ENCODE results near the gene CPEB3.
"Not testable (repeated sequence)": the region's sequence is repeated elsewhere in the genome, so short reads cannot be mapped to it uniquely, and the experiment has no call there.

Gene CPEB3

DNA sequence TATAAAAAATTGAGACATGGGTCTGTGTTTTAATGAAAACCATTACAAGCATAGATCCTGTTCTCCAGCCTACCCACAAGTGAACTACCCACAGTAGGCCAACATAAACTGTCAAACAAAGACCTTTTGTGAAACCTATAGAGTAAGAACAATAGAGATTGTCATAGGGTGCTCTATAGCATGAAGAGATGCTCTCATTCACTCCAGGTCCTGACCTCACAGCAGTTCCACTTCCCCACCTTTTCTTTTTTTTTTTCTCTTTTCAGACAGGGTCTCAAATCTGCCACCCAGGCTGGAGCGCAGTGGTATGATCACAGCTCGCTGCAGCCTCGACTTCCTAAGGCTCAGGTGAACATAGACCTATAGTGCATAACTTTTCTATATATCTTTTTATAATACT, 72.3 kb downstream of the CPEB3 start:
- no peak for DNase-seq (ENCODE audit: low read depth in 2 of 2)
- no peak overlapping the region for H3K4me3 ChIP-seq (replicated peaks in 1 of 2; ENCODE audit: low read depth in 2 of 2, low read length in 2 of 2)
- TF ChIP-seq, protein P1, sequence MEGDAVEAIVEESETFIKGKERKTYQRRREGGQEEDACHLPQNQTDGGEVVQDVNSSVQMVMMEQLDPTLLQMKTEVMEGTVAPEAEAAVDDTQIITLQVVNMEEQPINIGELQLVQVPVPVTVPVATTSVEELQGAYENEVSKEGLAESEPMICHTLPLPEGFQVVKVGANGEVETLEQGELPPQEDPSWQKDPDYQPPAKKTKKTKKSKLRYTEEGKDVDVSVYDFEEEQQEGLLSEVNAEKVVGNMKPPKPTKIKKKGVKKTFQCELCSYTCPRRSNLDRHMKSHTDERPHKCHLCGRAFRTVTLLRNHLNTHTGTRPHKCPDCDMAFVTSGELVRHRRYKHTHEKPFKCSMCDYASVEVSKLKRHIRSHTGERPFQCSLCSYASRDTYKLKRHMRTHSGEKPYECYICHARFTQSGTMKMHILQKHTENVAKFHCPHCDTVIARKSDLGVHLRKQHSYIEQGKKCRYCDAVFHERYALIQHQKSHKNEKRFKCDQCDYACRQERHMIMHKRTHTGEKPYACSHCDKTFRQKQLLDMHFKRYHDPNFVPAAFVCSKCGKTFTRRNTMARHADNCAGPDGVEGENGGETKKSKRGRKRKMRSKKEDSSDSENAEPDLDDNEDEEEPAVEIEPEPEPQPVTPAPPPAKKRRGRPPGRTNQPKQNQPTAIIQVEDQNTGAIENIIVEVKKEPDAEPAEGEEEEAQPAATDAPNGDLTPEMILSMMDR (IDR thresholded peaks at IDR 0.05; ENCODE audit: low read depth, low read length), result no peak

DNA sequence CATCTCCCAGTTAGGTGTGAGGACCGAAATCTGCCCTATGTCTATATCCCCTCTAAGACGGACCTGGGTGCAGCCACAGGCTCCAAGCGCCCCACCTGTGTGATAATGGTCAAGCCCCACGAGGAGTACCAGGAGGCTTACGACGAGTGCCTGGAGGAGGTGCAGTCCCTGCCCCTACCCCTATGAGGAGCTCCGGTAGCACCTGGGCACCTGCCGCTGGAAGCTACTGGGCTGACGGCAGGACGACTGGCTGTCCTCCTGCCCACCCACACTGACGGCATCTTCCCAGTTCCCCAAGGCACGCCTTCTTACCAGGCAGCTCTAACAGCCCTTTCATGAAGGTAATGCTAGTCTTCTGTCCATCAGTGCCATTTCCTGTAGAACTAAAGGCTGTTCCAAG, 74.3 kb downstream of the CPEB3 start:
- H3K4me3 ChIP-seq (replicated peaks in 1 of 2; ENCODE audit: low read depth in 2 of 2, low read length in 2 of 2); DNase-seq (ENCODE audit: low read depth in 2 of 2): not testable (repeated sequence)

DNA sequence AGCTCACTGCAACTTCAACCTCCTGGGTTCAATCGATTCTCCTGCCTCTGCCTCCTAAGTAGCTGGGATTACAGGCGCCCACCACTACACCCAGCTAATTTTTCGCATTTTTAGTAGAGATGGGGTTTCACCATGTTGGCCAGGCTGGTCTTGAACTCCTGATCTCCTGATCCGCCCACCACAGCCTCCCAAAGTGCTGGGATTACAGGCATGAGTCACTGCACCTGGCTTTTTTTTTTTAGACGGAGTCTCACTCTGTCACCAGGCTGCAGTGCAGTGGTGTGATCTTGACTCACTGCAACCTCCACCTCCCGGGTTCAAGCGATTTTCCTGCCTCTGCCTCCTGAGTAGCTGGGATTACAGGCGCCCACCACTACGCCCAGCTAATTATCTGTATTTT, 75.7 kb downstream of the CPEB3 start:
- H3K4me3 ChIP-seq (replicated peaks in 1 of 2; ENCODE audit: low read depth in 2 of 2, low read length in 2 of 2); DNase-seq (ENCODE audit: low read depth in 2 of 2): not testable (repeated sequence)

DNA sequence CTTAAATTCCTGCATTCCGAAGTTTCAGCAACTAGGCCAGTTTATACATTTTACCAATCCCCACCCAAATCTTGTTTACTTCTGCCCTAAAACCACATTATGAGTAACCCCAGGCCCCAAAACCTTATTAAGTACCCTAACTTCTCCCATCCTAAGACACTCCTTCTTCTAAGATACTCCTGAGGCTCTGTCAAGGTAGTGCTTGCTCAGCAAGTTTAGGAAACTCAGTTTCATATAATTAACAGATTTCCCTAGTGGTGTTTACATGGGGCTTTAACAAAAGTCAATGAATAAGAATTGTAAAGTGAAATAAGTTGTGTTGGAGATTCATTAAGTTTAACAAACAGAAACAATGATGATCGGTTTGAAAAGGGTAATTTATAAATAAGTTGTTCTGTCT, 77.8 kb downstream of the CPEB3 start:
- H3K4me3 ChIP-seq (replicated peaks in 1 of 2; ENCODE audit: low read depth in 2 of 2, low read length in 2 of 2), result no peak overlapping the region
- no peak for DNase-seq (ENCODE audit: low read depth in 2 of 2)
- TF ChIP-seq, protein P1 (IDR thresholded peaks at IDR 0.05; ENCODE audit: low read depth, low read length), result no peak

DNA sequence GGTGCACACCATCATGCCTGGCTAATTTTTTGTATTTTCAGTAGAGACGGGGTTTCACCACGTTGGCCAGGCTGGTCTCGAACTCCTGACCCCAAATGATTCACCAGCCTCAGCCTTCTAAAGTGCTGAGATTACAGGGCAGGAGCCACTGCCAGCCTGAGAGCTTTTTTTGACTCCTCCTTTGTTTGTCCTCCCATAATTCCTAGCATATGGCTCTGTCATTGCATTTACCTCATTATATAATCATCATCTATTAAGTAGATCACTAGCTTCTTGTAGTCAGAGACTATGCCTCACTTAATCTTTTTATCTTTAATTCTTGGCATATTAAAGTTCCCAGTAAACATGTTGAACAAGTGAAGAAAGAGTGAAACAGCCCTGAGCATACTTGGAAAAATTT, 82.1 kb downstream of the CPEB3 start:
- H3K4me3 ChIP-seq (replicated peaks in 1 of 2; ENCODE audit: low read depth in 2 of 2, low read length in 2 of 2), result no peak overlapping the region
- TF ChIP-seq, protein P1 (IDR thresholded peaks at IDR 0.05; ENCODE audit: low read depth, low read length), result no peak
- DNase-seq (ENCODE audit: low read depth in 2 of 2), result peak; percentile 25 to 49

DNA sequence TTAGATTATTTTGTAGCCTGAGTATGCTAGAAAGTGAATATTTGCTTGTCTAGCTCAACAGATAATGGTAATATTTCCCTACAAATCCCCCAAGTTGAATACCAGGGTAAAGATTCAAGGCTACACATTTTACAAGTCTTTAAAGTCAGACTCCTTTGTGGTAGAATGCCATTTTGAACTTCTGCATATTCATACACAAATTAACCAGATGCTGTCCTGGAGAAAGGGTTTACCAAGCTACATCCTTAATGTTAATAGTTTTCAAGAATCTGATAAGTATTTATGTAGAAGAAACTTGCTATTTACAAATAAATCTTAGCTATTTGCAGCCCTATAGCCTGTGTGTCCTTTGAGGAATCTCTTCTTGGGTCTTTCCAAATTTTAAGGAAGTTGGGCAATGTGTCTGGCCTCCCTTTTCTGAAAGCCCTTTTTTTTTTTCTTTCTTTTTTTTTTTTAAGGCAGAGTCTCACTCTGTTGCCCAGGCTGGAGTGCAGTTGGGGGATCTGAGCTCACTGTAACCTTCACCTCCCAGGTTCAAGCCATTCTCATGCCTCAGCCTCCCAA, 82.6 kb downstream of the CPEB3 start:
- TF ChIP-seq, protein P1 (IDR thresholded peaks at IDR 0.05; ENCODE audit: low read depth, low read length), result no peak
- peak; percentile 16 to 23 for DNase-seq (ENCODE audit: low read depth in 2 of 2)
- no peak overlapping the region for H3K4me3 ChIP-seq (replicated peaks in 1 of 2; ENCODE audit: low read depth in 2 of 2, low read length in 2 of 2)

DNA sequence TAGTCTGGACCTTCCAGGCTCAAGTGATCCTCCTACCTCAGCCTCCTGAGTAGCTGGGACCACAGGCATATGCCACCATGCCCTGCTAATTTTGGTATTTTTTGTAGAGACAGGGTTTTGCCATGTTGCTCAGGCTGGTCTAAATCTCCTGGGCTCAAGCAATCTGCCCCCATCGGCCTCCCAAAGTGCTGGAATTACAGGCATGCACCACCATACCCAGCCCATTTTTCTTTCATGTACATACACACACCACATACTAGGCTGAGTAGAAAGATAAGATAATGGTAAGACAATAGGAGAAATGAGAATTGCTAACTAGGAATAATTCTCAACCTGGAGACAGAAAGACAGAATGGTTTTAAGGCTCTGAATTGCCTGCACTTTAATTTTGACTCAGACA, 83.8 kb downstream of the CPEB3 start:
- no peak overlapping the region for H3K4me3 ChIP-seq (replicated peaks in 1 of 2; ENCODE audit: low read depth in 2 of 2, low read length in 2 of 2)
- TF ChIP-seq, protein P1 (IDR thresholded peaks at IDR 0.05; ENCODE audit: low read depth, low read length), result no peak
- no peak for DNase-seq (ENCODE audit: low read depth in 2 of 2)

DNA sequence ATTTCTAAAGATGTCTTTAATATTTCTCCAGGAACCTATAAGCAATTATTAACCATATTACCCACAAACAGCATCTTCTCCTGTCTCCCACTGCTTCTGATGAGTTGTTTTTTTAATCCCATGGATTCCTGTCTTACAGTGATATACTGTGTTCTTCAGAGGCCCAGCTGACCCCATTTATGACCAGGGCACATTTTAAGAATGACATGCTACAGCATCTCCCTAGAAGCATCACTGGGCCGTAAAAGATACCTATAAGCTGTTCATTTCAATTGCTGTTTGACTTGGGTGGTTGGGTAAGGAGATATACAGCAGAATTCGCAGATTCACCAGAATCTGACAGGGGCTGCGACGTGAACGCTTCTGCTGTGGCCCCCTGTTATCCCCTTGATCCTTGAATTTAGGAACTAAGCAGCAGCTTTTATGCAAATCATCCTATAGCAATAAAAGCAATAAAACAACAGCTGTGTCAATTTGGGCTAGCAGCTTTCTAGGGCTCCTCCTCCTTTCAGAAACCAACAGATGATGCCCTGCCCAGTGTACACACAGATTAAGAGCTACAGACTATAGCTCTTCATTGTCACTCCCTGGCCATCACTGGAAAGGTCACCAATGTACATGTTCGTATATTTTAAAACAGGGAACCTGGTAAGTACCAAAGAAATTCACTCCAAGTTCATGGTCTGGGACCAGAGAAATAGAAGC, 86.8 kb downstream of the CPEB3 start:
- TF ChIP-seq, protein P1 (IDR thresholded peaks at IDR 0.05; ENCODE audit: low read depth, low read length), result no peak
- no peak for DNase-seq (ENCODE audit: low read depth in 2 of 2)
- no peak overlapping the region for H3K4me3 ChIP-seq (replicated peaks in 1 of 2; ENCODE audit: low read depth in 2 of 2, low read length in 2 of 2)
